K562 (cell line): ENCODE results near the gene LRRC7. TPM values are rescaled to one million over a fixed set of nuclear protein-coding genes. Genes with fewer than 3 reads are reported as not detected.
A peak's percentile ranks its signal among the peaks of the same experiment; 100 is the strongest.

Experiments
- ADNP ChIP-seq: fragments of 200-800 bp; sonication (Bioruptor generic); IDR thresholded peaks from 2 replicates; pipeline ENCODE4 v1.6.1; 2016; ENCODE audit warnings: missing genetic modification characterization, missing compliant biosample characterization
- CCNT2 ChIP-seq: IDR thresholded peaks from 2 replicates; pipeline ENCODE4 v1.6.1; 2011; ENCODE audit warnings: borderline replicate concordance, low read depth, mild to moderate bottlenecking, moderate library complexity, mixed read lengths, low read length; ENCODE audit not compliant: insufficient read length; ENCODE audit errors: extremely low read depth
- ETV1 ChIP-seq: fragments of 450-650 bp; conservative IDR thresholded peaks from 2 replicates; pipeline ENCODE4 v1.6.1; 2016; ENCODE audit warnings: missing genetic modification characterization, control low read depth, low read depth, missing compliant biosample characterization
- MEF2A ChIP-seq: IDR thresholded peaks from 2 replicates; pipeline ENCODE4 v1.6.1; 2011; ENCODE audit warnings: low read depth, mild to moderate bottlenecking, low read length, moderate library complexity; ENCODE audit not compliant: control insufficient read depth
- NFIC ChIP-seq: fragments of 450-650 bp; IDR thresholded peaks from 2 replicates; pipeline ENCODE4 v1.6.1; 2017; ENCODE audit warnings: mild to moderate bottlenecking, inconsistent platforms
- PHF21A ChIP-seq: fragments of 450-650 bp; IDR thresholded peaks from 2 replicates; pipeline ENCODE4 v1.6.1; 2017; ENCODE audit warnings: low read depth, borderline replicate concordance
- POLR2B ChIP-seq: fragments of 450-650 bp; IDR thresholded peaks from 2 replicates; pipeline ENCODE4 v1.6.1; 2018; ENCODE audit warnings: low read depth; ENCODE audit not compliant: partially characterized antibody
- RBFOX2 ChIP-seq: fragments of 200-400 bp; formaldehyde crosslinking; IDR thresholded peaks from 2 replicates; pipeline ENCODE4 v1.6.1; 2017; ENCODE audit warnings: low read depth, mild to moderate bottlenecking, low read length, moderate library complexity
- SUPT5H ChIP-seq: fragments of 450-650 bp; IDR thresholded peaks from 2 replicates; pipeline ENCODE4 v1.6.1; 2016
- TAF9B ChIP-seq: fragments of 450-650 bp; IDR thresholded peaks from 2 replicates; pipeline ENCODE4 v1.6.1; 2018; ENCODE audit warnings: mild to moderate bottlenecking; ENCODE audit not compliant: partially characterized antibody
- ZNF431 ChIP-seq: sonication (generic); formaldehyde crosslinking; IDR thresholded peaks from 2 replicates; pipeline ENCODE4 v1.8.0; 2022; ENCODE audit warnings: mild to moderate bottlenecking, missing genetic modification reagents
- ZNF707 ChIP-seq: fragments of 250-450 bp; sonication (Bioruptor Pico); conservative IDR thresholded peaks from 2 replicates; pipeline ENCODE4 v1.8.0; 2022; ENCODE audit warnings: inconsistent platforms, mild to moderate bottlenecking, moderate library complexity
- polyA plus RNA-seq, 8 experiments: library from polyadenylated mRNA; depleted of rRNA in 4 of 8; stranded (reverse) in 5 of 8; unstranded in 3 of 8; fragments of >200 nt; fragmentation: Nextera tagmentation in 2 of 8; fragmentation: Illumina TruSeq in 1 of 8; extraction: Ambion mirVana in 2 of 8; extraction: Trizol in 1 of 8; gene quantifications; 2 replicates each; pipeline versions ENCODE4 v1.2.1 to v1.2.3, GENCODE V29; 2011 to 2014; ENCODE audit warnings: inconsistent platforms in 1 of 8, missing spikeins in 1 of 8
- total RNA-seq, 7 experiments: library from RNA; depleted of rRNA in 6 of 7; stranded (reverse); fragments of >200 nt in 6 of 7; fragmentation: Illumina TruSeq in 2 of 7; extraction: Trizol in 2 of 7; gene quantifications; 2 replicates each; pipeline versions ENCODE4 v1.2.1 to v1.2.3, GENCODE V29; 2011 to 2021; ENCODE audit warnings: low replicate concordance in 1 of 7
- TF ChIP-seq, protein P1 (sequence below): fragments of 450-650 bp; IDR thresholded peaks from one replicate; pipeline ENCODE4 v1.6.1; 2018; ENCODE audit warnings: mild to moderate bottlenecking, moderate library complexity; ENCODE audit not compliant: partially characterized antibody
- TF ChIP-seq, protein P2 (sequence below): IDR thresholded peaks from 2 replicates; pipeline ENCODE4 v1.6.1; 2011; ENCODE audit warnings: borderline replicate concordance, low read depth, mild to moderate bottlenecking, moderate library complexity, low read length; ENCODE audit not compliant: insufficient read depth, poor library complexity, severe bottlenecking

Gene LRRC7
- total and polyA plus RNA-seq, 9 of the 15 experiments (the other 6 are each of a cell fraction or from before 2014, with no cell fraction given) = 0.09 to 0.94 (median 0.49) TPM

DNA sequence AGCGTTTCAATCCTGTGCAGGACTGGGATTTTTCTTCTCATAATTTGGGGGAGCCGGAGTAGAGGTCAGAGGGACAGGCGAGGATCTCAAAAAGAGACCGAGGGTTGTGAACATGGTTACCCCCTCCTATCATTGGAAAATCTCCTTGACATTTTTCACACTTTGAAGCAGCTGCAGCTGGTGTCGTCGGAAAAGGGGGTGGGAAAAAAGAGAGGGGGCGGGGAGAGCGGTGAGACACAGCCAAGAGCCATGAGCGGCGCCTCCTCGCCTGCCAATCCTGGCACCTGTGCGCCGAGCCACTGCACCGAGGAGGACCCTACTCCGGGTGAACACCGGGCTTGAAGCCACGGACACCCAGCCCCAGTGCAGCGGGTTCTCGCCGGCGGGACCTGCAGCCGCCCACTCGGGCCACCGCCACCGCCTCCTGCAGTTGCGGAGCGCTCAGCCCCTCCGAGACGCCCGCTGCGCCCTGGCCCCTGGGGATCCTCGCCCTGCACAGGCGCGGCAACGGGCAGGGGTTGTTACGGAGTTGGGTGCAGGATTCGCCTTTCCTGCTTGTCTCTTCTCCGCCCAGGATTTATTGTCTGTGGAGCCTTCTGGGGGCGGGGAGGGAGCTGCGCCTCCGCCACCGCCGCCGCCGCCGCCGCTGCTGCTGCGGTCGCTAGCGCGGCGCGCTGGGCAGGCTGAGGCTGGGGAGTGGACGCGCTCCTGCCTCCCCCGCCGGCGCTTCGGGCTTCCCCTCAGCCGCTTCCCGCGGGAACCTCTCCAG, at the start of gene LRRC7 (continued):
- TF ChIP-seq PHF21A = peak; percentile 90
- TF ChIP-seq ETV1 (tag) = no peak
- no peak for TF ChIP-seq NFIC
- no peak for TF ChIP-seq ZNF431 (CRISPR knock-in tag)
- TF ChIP-seq ZNF707 (CRISPR knock-in tag) = no peak
- TF ChIP-seq RBFOX2 = no peak
- TF ChIP-seq MEF2A = no peak
- no peak for TF ChIP-seq ADNP (tag)
- TF ChIP-seq POLR2B = no peak
- no peak for TF ChIP-seq TAF9B
- TF ChIP-seq CCNT2 = peak; percentile 24
- TF ChIP-seq, protein P1, sequence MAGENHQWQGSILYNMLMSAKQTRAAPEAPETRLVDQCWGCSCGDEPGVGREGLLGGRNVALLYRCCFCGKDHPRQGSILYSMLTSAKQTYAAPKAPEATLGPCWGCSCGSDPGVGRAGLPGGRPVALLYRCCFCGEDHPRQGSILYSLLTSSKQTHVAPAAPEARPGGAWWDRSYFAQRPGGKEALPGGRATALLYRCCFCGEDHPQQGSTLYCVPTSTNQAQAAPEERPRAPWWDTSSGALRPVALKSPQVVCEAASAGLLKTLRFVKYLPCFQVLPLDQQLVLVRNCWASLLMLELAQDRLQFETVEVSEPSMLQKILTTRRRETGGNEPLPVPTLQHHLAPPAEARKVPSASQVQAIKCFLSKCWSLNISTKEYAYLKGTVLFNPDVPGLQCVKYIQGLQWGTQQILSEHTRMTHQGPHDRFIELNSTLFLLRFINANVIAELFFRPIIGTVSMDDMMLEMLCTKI = no peak
- TF ChIP-seq, protein P2, sequence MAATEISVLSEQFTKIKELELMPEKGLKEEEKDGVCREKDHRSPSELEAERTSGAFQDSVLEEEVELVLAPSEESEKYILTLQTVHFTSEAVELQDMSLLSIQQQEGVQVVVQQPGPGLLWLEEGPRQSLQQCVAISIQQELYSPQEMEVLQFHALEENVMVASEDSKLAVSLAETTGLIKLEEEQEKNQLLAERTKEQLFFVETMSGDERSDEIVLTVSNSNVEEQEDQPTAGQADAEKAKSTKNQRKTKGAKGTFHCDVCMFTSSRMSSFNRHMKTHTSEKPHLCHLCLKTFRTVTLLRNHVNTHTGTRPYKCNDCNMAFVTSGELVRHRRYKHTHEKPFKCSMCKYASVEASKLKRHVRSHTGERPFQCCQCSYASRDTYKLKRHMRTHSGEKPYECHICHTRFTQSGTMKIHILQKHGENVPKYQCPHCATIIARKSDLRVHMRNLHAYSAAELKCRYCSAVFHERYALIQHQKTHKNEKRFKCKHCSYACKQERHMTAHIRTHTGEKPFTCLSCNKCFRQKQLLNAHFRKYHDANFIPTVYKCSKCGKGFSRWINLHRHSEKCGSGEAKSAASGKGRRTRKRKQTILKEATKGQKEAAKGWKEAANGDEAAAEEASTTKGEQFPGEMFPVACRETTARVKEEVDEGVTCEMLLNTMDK = no peak
- TF ChIP-seq SUPT5H = no peak
